Cortex of kidney (tissue), 1 donor: ENCODE measurements around the gene RHOXF1.
"Not testable (repeated sequence)": the region's sequence is repeated elsewhere in the genome, so short reads cannot be mapped to it uniquely, and the experiment has no call there.

Source experiments
- DNase-seq: peaks from one replicate; lab custom pipeline; 2025; lab: John Stamatoyannopoulos, UW

Gene RHOXF1, protein sequence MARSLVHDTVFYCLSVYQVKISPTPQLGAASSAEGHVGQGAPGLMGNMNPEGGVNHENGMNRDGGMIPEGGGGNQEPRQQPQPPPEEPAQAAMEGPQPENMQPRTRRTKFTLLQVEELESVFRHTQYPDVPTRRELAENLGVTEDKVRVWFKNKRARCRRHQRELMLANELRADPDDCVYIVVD

DNA sequence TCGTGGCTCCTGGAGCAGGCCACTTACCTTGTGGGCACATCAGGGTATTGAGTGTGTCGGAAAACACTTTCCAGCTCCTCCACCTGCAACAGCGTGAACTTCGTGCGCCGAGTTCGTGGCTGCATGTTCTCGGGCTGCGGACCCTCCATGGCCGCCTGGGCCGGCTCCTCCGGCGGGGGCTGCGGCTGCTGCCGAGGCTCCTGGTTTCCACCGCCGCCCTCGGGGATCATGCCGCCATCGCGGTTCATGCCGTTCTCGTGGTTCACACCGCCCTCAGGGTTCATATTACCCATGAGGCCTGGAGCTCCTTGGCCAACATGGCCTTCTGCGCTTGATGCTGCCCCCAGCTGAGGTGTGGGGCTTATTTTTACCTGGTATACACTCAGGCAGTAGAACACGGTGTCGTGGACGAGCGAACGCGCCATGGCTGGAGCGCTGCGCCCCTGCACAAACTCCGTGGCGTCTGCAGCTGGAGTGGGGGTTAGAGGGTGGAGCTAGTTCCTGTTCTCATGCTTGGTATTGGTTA, at the start of gene RHOXF1:
Gene RHOXF1, minus strand, starts transcription at position 476 of the 526 bp plus-strand sequence. Its CDS starts 51 bp downstream, at position 425.
- DNase-seq, result no peak

- not testable (repeated sequence) for DNase-seq
These were observed 43.4 kb upstream of the RHOXF1 start for GRCh38 chrX:120159086-120159485.

- not testable (repeated sequence) for DNase-seq
These were observed 42.6 kb upstream of the RHOXF1 start, which contains the start of gene RHOXF2 for GRCh38 chrX:120158313-120158712. Gene RHOXF2, plus strand, starts transcription at chrX:120158613. Its CDS starts 138 bp downstream, at chrX:120158751.

DNA sequence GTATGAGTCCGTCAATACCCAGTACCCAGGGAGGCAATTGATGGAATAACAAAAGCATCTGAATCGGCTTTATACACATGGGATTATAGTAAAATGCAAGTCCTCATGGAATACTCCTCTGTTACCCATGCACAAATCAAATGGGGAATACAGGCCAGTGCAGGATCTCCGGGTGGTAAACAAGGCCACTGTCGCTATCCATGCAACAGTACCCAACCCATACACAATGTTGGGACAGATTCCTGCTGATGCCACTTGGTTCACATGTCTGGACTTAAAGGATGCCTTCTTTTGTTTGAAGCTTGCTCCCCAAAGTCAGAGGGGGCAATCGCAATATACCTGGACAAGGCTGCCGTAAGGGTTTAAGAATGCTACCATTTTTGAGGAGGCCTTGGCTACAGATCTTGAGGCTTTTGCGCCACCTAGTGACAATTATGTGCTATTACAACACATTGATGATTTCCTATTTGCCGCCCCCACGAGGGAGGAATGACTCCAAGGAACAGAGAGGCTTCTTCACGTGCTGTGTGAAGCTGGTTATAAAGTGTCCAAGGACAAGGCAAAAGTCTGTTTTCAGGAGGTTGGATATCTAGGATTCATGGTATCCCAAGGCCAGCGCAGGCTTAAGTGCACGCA, 34.5 kb upstream of the RHOXF1 start:
- DNase-seq, result not testable (repeated sequence)

- no peak for DNase-seq
These were observed 31.8 kb upstream of the RHOXF1 start for GRCh38 chrX:120147537-120147936.

- not testable (repeated sequence) for DNase-seq
These were observed 30.6 kb upstream of the RHOXF1 start for GRCh38 chrX:120146323-120146722.

GRCh38 chrX:120145295-120145925, 29.7 kb upstream of the RHOXF1 start:
- no peak for DNase-seq

GRCh38 chrX:120144178-120144844, 28.6 kb upstream of the RHOXF1 start:
- no peak for DNase-seq

GRCh38 chrX:120140293-120140981, 24.7 kb upstream of the RHOXF1 start:
- DNase-seq, result no peak

GRCh38 chrX:120137439-120137838, 21.7 kb upstream of the RHOXF1 start:
- no peak for DNase-seq

GRCh38 chrX:120136840-120137239, 21.1 kb upstream of the RHOXF1 start:
- DNase-seq, result no peak

GRCh38 chrX:120136128-120136527, 20.4 kb upstream of the RHOXF1 start:
- DNase-seq, result no peak

DNA sequence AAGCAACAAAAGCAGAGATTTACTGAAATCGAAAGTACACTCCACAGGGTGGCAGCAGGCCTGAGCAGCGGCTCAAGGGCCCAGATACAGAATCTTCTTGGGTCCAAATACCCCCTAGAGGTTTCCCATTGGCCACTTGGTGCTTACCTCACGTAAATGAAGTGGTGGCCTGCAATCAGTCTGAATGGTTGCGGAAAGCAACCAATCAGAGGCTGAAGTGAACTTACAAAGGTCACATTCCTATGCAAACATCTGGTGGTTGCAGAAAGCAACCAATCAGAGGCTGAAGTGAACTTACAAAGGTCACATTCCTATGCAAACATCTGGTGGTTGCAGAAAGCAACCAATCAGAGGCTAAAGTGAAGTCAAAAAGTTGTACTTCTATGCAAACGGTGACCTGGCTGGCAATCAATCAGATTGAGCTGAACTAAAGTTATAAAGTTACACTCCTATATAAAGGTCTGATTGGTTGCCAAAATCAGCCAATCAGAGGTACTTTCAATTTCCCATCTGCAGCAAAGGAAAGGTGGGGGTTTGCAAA, 12.7 kb upstream of the RHOXF1 start:
- DNase-seq, result not testable (repeated sequence)

GRCh38 chrX:120125444-120125843, 9.7 kb upstream of the RHOXF1 start:
- DNase-seq, result no peak

DNA sequence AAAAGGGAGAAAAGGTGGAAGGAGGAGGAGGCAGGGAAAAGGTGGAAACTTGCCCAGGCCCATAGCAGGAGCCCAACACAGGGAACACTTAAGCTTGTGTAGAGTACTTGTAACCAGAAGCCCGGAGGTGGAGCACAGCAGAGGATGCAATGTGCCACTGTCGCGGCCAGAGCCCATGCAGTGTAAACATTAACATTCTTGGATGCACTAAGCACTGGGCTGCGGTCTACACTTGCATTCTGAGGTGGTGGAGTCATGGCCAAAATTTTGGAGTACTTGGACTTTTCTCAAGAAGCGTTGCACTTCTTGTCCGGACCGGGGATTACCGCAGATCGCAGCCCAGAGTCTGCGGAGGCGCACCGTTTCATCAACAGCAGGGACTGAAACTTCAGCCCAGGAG, 4.5 kb upstream of the RHOXF1 start:
- DNase-seq, result no peak

DNA sequence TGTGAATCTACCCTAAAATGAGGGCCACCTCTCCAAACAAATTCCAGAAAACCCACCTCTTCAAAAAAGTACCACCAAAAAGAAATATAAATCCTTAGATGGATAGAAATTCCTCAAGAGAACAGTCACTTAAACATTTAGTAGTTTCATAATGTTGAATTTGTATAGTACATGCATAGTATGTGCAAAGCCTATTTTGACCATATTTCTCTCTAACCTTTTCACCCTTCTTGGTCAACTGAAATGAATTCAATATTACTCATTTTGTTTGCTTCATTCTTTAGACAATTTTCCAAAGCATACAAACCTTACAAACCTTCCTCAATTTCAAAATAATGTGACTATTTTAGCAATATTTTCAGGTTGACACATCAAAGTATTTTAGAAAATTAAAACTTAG, 4.1 kb downstream of the RHOXF1 start:
- no peak for DNase-seq

- no peak for DNase-seq
These were observed 6.3 kb downstream of the RHOXF1 start for GRCh38 chrX:120109378-120109777.

DNA sequence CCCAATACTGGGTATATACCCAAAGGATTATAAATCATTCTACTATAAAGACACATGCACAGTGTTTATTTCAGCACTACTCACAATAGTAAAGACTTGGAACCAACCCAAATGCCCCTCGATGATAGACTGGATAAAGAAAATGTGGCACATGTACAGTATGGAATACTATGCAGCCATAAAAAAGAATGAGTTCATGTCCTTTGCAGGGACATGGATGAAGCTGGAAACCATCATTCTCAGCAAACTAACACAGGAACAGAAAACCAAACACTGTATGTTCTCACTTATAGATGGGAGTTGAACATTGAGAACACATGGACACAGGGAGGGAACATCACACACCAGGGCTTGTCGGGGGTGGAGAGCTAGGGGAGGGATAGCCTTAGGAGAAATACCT, 11.0 kb downstream of the RHOXF1 start:
- not testable (repeated sequence) for DNase-seq

GRCh38 chrX:120101057-120101456, 14.7 kb downstream of the RHOXF1 start:
- not testable (repeated sequence) for DNase-seq

DNA sequence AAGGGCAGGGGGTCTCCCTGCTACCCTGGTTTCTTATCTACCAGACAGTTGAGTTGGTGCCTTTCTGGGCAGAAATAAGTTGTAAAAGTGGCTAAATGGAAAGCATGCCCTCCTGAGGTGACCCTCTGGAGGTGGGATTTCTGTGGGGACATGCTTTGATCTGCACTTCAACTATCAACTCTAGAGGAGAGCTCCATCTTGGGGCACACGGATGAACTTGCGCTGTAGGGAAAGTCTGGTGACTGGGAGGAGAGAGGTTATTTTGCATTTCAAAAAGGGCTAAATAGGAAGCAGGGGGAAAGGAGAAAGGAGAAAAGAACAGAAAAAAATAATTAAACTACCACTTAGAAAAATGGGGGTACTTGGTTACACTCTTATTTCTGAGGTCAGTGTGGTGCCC, 25.5 kb downstream of the RHOXF1 start:
- no peak for DNase-seq

DNA sequence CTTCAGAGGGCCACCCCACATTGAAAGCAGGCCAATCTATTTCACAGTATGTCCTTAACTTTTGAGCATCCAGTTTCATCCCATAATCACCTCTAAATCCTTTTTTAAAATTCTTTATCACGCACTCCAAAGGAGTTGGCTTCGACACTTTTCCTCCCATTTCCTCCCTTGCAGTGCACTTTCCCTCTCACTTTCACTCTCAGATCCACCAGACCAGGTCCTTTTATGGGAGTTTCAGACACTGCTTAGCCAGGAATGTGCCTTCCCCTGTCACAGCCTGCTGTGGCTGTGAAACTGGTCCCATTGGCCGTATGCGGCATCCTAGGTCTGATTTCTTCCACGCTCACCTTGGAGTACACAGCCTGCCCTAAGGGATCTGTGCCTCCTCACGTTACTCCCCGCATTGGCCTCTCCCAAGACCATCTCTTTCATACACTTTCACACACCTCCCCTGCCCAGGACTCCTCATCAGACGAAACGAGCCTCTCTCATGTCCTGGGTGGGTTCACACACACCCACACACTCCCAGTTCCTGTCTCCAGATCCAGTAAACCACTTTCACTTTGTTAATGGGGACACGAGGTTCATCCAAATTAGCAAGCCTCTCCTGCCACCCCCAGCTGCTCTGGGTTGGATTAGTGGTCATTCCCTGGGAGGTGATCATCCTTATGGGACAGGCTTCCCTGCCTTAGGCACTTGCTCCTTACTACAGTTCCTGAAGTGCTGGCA, 28.3 kb downstream of the RHOXF1 start:
- no peak for DNase-seq
